ENCODE results near the gene TAC4. TPM values are rescaled to one million over a fixed set of nuclear protein-coding genes. Genes with fewer than 3 reads are reported as not detected.

Gene TAC4
- total and polyA plus RNA-seq, 8 donors: 0.54 to 1.1 (median 0.70) TPM; not detected in 2

DNA sequence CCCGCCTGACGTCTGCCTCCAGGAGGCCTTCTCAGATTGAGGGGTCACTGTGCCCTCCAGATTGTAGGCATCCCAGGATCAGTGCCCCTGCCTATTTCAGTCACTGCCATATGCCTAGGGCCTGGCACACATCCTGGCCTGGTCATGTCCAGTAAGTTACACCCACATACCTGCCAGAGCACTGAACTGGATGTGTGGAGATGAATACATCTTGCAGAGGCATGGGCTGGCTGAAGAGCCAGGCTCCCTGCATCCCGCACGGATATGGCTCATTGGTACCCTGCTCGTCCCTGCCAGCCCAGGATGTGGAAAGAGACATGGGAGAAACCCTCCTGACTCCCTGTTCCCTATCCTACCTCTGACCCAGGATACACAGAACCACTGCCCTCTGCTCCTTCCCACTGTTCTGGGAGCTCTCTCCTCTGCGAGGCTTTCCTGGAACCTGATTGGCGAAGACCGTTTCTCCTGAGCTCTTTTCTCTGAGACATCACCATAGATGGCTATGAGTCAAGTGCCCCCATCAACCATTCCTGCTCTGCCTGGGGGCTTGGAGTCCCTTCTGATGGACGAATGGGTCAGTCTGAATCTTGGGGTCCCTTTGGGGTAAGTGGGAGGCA is 40.0 kb upstream of the TAC4 start:
- TF ChIP-seq, protein P1, sequence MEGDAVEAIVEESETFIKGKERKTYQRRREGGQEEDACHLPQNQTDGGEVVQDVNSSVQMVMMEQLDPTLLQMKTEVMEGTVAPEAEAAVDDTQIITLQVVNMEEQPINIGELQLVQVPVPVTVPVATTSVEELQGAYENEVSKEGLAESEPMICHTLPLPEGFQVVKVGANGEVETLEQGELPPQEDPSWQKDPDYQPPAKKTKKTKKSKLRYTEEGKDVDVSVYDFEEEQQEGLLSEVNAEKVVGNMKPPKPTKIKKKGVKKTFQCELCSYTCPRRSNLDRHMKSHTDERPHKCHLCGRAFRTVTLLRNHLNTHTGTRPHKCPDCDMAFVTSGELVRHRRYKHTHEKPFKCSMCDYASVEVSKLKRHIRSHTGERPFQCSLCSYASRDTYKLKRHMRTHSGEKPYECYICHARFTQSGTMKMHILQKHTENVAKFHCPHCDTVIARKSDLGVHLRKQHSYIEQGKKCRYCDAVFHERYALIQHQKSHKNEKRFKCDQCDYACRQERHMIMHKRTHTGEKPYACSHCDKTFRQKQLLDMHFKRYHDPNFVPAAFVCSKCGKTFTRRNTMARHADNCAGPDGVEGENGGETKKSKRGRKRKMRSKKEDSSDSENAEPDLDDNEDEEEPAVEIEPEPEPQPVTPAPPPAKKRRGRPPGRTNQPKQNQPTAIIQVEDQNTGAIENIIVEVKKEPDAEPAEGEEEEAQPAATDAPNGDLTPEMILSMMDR (IDR thresholded peaks at IDR 0.05): no peak
- Histone ChIP-seq H3K4me1 (peaks cover 0 to 10% of the 10 kb centered on the region in 2 donors), H3K27me3 (peaks cover 10 to 64% of the 10 kb centered on the region in 2 donors), H3K27ac (no peak overlapping the region), H3K4me3 (no peak overlapping the region), H3K36me3 (no peaks in the 10 kb centered on the region), H3K9me3 (no peaks in the 10 kb centered on the region)
- no peak for DNase-seq
- ATAC-seq: peak; percentile 57
- intact Hi-C loops (cut with DNase I): no loop called here

DNA sequence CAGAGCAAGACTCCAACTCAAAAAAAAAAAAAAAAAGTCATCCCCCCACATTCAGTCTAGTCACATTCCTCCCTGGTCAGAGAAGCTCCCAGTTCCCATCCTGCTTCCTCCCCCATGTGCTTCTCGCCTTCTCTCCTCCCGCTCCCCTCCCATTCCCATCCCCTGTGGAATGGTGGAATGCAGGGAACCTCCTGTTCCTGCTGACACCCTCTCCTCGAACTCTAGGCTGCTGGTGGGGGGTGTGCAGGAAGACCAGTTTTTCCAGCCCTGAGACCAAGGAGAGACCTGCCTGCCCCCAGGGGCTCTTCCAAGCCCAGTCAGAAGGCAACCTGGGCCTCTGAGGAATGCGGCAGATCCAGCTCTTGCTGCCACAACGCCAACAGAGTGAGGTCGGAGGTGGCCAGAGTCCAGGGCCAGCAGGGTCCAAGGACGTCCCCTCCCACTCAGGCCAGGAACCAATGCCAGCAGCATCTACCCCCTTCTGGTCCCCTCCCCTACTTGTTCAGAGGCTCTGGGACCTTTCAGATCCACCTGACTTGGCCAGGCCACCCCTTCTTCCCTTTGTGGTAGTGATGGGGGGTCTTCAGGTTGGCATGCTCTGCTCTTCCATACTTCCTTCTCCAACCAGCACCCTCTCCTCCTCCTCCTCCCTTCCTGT is 39.3 kb upstream of the TAC4 start:
- Histone ChIP-seq H3K9me3 (no peaks in the 10 kb centered on the region), H3K36me3 (no peaks in the 10 kb centered on the region), H3K4me1 (peaks cover 0 to 10% of the 10 kb centered on the region in 2 donors), H3K4me3 (no peak overlapping the region), H3K27me3 (peaks cover 10 to 65% of the 10 kb centered on the region in 2 donors), H3K27ac (no peak overlapping the region)
- peak in 2 of 4 donors; percentile 78 to 86 for DNase-seq
- intact Hi-C loops (cut with DNase I): no loop called here
- TF ChIP-seq, protein P1 (IDR thresholded peaks at IDR 0.05): no peak
- ATAC-seq: peak; percentile 85

DNA sequence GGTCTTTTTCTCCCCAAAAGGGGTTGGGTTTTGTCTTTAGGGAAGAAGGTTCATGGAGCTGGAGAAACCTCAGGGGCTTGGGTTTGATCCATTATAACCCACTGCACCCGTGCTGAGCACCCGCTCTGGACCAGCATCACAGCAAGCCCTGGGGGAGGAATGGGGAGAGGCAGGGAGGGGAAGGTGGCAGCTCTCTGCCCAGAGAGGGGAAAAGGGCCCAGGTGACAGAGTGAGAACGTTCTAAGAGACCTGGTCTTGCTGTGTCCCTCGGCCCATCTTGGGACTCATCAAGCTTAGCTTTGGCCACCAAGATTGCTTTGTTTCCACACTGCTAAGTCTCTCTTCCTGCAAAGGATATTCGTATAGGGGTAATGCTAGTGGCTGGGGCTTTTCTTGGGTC is 38.2 kb upstream of the TAC4 start:
- no peak for ATAC-seq

DNA sequence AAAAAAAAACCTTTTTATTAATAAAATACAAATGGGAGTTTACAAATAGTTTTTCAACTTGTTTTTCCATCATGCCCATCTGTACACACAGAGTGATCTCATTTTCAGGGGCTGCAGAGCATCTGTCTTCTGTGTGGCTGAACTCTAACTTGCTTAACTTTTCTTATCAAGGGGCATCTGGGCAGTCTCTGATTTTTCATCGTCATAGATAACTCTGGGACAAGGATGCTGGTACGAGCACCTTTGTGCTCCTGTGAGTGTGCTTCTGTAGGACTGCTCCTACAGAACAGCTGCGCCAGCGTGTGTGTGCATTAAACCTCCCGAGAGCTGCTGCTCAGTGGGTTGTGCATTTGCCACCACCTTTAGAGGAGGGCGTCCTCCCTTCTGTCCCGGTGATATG is 34.6 kb upstream of the TAC4 start:
- peaks cover 16 to 61% of the 10 kb centered on the region in 2 donors for H3K27me3 ChIP-seq
- no peaks in the 10 kb centered on the region for H3K36me3 ChIP-seq
- no peaks in the 10 kb centered on the region for H3K9me3 ChIP-seq
- intact Hi-C loops (cut with DNase I): loop anchor here in 1 of 2 donors (5.0 kb wide), 1 partner anchor 110 kb away; no protein-coding TSS in a partner anchor
- TF ChIP-seq, protein P1 (IDR thresholded peaks at IDR 0.05): no peak
- H3K4me1 ChIP-seq: peaks cover 6 to 9% of the 10 kb centered on the region in 2 donors
- ATAC-seq (no peak), DNase-seq (no peak)
- H3K27ac ChIP-seq: no peak overlapping the region
- H3K4me3 ChIP-seq: no peak overlapping the region

More for the DNA sequence above, 38.2 kb upstream of the TAC4 start:
- Histone ChIP-seq H3K27ac (no peak overlapping the region), H3K9me3 (no peaks in the 10 kb centered on the region), H3K36me3 (no peaks in the 10 kb centered on the region), H3K4me1 (peaks cover 0 to 8% of the 10 kb centered on the region in 2 donors), H3K4me3 (no peak overlapping the region), H3K27me3 (peaks cover 11 to 63% of the 10 kb centered on the region in 2 donors)
- TF ChIP-seq, protein P1 (IDR thresholded peaks at IDR 0.05): no peak
- intact Hi-C loops (cut with DNase I): no loop called here
- no peak for DNase-seq

DNA sequence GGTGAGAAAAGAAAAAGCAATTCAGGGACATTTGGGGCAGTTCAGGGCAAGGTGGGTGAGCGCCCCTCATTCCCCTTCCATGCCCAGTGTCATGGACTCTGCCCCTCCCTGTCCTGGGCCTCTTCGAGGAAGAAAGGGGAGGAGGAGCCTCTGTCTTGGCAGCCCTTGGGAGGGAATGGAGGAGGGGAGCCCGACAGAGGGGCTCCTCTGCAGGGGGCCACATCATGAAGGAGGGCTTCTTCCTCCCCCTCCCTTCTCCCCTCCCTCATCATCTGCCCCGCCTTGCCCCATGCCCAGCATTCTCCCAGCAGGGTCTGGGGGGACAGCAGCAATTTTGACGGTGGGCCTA is 33.2 kb upstream of the TAC4 start:
- Histone ChIP-seq H3K9me3 (no peaks in the 10 kb centered on the region), H3K27ac (no peak overlapping the region), H3K4me1 (peaks cover 6 to 9% of the 10 kb centered on the region in 2 donors), H3K36me3 (no peaks in the 10 kb centered on the region), H3K27me3 (peaks cover 16 to 59% of the 10 kb centered on the region in 2 donors), H3K4me3 (no peak overlapping the region)
- no peak for ATAC-seq
- intact Hi-C loops (cut with DNase I): loop anchor here in 1 of 2 donors (5.0 kb wide), 1 partner anchor 111 kb away; no protein-coding TSS in a partner anchor
- TF ChIP-seq, protein P1 (IDR thresholded peaks at IDR 0.05): no peak
- DNase-seq: no peak

Measured in left lung (tissue), 10 donors.